DND-41 (cell line): ENCODE measurements around the gene EMILIN1.

Experiments
- ATAC-seq: fragments of 200-7000 bp; cut with Tn5 transposase; 3 replicates; pipeline ENCODE4 v1.9.1; 2021; ENCODE audit warnings: low read depth; ENCODE audit not compliant: insufficient read depth
- DNase-seq: peaks from one replicate; pipeline ENCODE4 v3.0.0-alpha.2; 2020
- H2AFZ ChIP-seq: 2 replicates; pipeline ENCODE4 v1.6.0; 2012; ENCODE audit warnings: low read depth, low read length
- H3K27ac ChIP-seq: 2 replicates; pipeline ENCODE4 v1.5.1; 2012; ENCODE audit warnings: low read length, inconsistent platforms
- H3K27me3 ChIP-seq: fragments of 200-600 bp; sonication (generic); 2 replicates; pipeline ENCODE4 v1.6.0; 2012; ENCODE audit warnings: low read length, mild to moderate bottlenecking, inconsistent platforms; ENCODE audit not compliant: insufficient read depth, poor library complexity
- H3K36me3 ChIP-seq: 2 replicates; pipeline ENCODE4 v1.5.1; 2012; ENCODE audit warnings: low read length, inconsistent platforms; ENCODE audit not compliant: insufficient read depth
- H3K4me1 ChIP-seq: 2 replicates; pipeline ENCODE4 v1.5.1; 2012; ENCODE audit warnings: mild to moderate bottlenecking, low read length; ENCODE audit not compliant: insufficient read depth
- H3K4me2 ChIP-seq: 2 replicates; pipeline ENCODE4 v1.6.0; 2012; ENCODE audit warnings: mild to moderate bottlenecking, moderate library complexity, low read length, inconsistent platforms; ENCODE audit not compliant: insufficient read depth
- H3K4me3 ChIP-seq, 2 experiments: fragments of 200-600 bp in 1 of 2; shearing (Covaris generic) in 1 of 2; 2 replicates each; pipeline ENCODE4 v1.5.1; 2012 to 2016; ENCODE audit warnings: inconsistent platforms in 2 of 2, low read length in 2 of 2, mild to moderate bottlenecking in 2 of 2, low read depth in 1 of 2, moderate library complexity in 1 of 2
- H3K79me2 ChIP-seq: 2 replicates; pipeline ENCODE4 v1.6.0; 2012; ENCODE audit warnings: low read length, inconsistent platforms; ENCODE audit not compliant: insufficient read depth
- H3K9ac ChIP-seq: 2 replicates; pipeline ENCODE4 v1.6.0; 2012; ENCODE audit warnings: low read depth, mild to moderate bottlenecking, inconsistent platforms, low read length, moderate library complexity
- H3K9me3 ChIP-seq: 2 replicates; pipeline ENCODE4 v1.5.1; 2012; ENCODE audit warnings: low read length, moderate library complexity, mild to moderate bottlenecking, inconsistent platforms; ENCODE audit not compliant: insufficient read depth, severe bottlenecking
- H4K20me1 ChIP-seq: 2 replicates; pipeline ENCODE4 v1.6.0; 2012; ENCODE audit warnings: low read length; ENCODE audit not compliant: insufficient read depth
- CTCF ChIP-seq: IDR thresholded peaks from 2 replicates; pipeline ENCODE4 v1.5.1; 2012; ENCODE audit warnings: borderline replicate concordance, low read length, moderate library complexity, mild to moderate bottlenecking; ENCODE audit not compliant: poor library complexity, severe bottlenecking; ENCODE audit errors: extremely low read depth
- EZH2 ChIP-seq: IDR thresholded peaks from 3 replicates; pipeline ENCODE4 v1.6.1; 2012; ENCODE audit warnings: borderline replicate concordance, low read depth, mild to moderate bottlenecking, moderate library complexity, low read length, inconsistent platforms; ENCODE audit not compliant: severe bottlenecking

Gene EMILIN1

GRCh38 chr2:27049422-27050280 is 28.8 kb upstream of the EMILIN1 start:
- Histone ChIP-seq H4K20me1 (no peaks in the 10 kb centered on the region), H3K4me1 (peaks cover 30% of the 10 kb centered on the region), H3K27me3 (no peaks in the 10 kb centered on the region), H3K9ac (peak overlapping the region; percentile 58), H3K4me2 (peak overlapping the region; percentile 74), H3K9me3 (no peaks in the 10 kb centered on the region), H3K36me3 (peaks cover 19% of the 10 kb centered on the region), H2AFZ (peak overlapping the region; percentile 93), H3K4me3 (peak overlapping the region; percentile 85 to 93), H3K27ac (peak overlapping the region; percentile 85), H3K79me2 (peaks cover 12% of the 10 kb centered on the region)
- ATAC-seq: peak; percentile 39
- no peak for TF ChIP-seq EZH2
- no peak for TF ChIP-seq CTCF
- peak; percentile 66 for DNase-seq

- TF ChIP-seq EZH2: no peak
- peak; percentile 43 for TF ChIP-seq CTCF
- peak; percentile 69 for ATAC-seq
- Histone ChIP-seq H3K27ac (peak overlapping the region; percentile 85), H3K4me2 (peak overlapping the region; percentile 74), H3K4me1 (peaks cover 30% of the 10 kb centered on the region), H2AFZ (peak overlapping the region; percentile 93), H4K20me1 (no peaks in the 10 kb centered on the region), H3K4me3 (peak overlapping the region; percentile 85 to 93), H3K79me2 (peaks cover 12% of the 10 kb centered on the region), H3K9ac (peak overlapping the region; percentile 58), H3K36me3 (peaks cover 27% of the 10 kb centered on the region), H3K27me3 (no peaks in the 10 kb centered on the region), H3K9me3 (no peaks in the 10 kb centered on the region)
- DNase-seq: peak; percentile 93
Measured at GRCh38 chr2:27050281-27050995, 28.0 kb upstream of the EMILIN1 start.

- Histone ChIP-seq H3K27me3 (no peaks in the 10 kb centered on the region), H3K4me2 (peak within 1 kb of the TSS; percentile 74), H3K79me2 (peaks cover 12% of the 10 kb centered on the region), H3K9ac (peak within 1 kb of the TSS; percentile 58), H3K4me3 (peak within 1 kb of the TSS; percentile 85 to 93), H3K36me3 (peaks cover 35% of the 10 kb centered on the region), H2AFZ (peak within 1 kb of the TSS; percentile 93), H3K4me1 (peaks cover 30% of the 10 kb centered on the region), H4K20me1 (no peaks in the 10 kb centered on the region), H3K9me3 (no peaks in the 10 kb centered on the region), H3K27ac (peak within 1 kb of the TSS; percentile 85)
- DNase-seq (peak; percentile 98), ATAC-seq (peak; percentile 74)
- TF ChIP-seq EZH2 (no peak), CTCF (no peak)
Measured at GRCh38 chr2:27050996-27051901, 27.2 kb upstream of the EMILIN1 start, which contains the start of gene AGBL5. TSS of gene AGBL5 (plus strand) at chr2:27051668. CDS start at chr2:27052959, 1,291 bp downstream.
